GM19397 (cell line): ENCODE results near the gene C10orf71.

Experiments
- ATAC-seq: cut with Tn5 transposase; IDR thresholded peaks from one replicate; pipeline ENCODE4 v1.9.1; 2021; ENCODE audit warnings: mild to moderate bottlenecking, moderate library complexity; ENCODE audit not compliant: unreplicated experiment

Gene C10orf71

GRCh38 chr10:49298983-49299815, at the start of gene C10orf71:
C10orf71 (plus strand) TSS chr10:49299170; CDS start chr10:49322546, 23,376 bp downstream.
- no peak for ATAC-seq

GRCh38 chr10:49252313-49253034, 46.5 kb upstream of the C10orf71 start:
- no peak for ATAC-seq

- ATAC-seq: no peak
Observed at GRCh38 chr10:49253340-49253906, 45.5 kb upstream of the C10orf71 start.

- ATAC-seq: no peak
Observed at GRCh38 chr10:49254150-49254549, 44.8 kb upstream of the C10orf71 start.

- ATAC-seq: no peak
Observed at GRCh38 chr10:49254556-49255318, 44.2 kb upstream of the C10orf71 start.

- no peak for ATAC-seq
Observed at GRCh38 chr10:49255883-49256282, 43.1 kb upstream of the C10orf71 start.

- ATAC-seq: no peak
Observed at GRCh38 chr10:49257154-49257553, 41.8 kb upstream of the C10orf71 start.

- ATAC-seq: no peak
Observed at GRCh38 chr10:49257626-49258349, 41.2 kb upstream of the C10orf71 start.

GRCh38 chr10:49258350-49258683, 40.7 kb upstream of the C10orf71 start:
- ATAC-seq: no peak

GRCh38 chr10:49260644-49261296, 38.2 kb upstream of the C10orf71 start:
- no peak for ATAC-seq

- ATAC-seq: no peak
Observed at GRCh38 chr10:49263591-49263990, 35.4 kb upstream of the C10orf71 start.

- ATAC-seq: no peak
Observed at GRCh38 chr10:49264177-49264677, 34.7 kb upstream of the C10orf71 start.

- no peak for ATAC-seq
Observed at GRCh38 chr10:49265885-49266284, 33.1 kb upstream of the C10orf71 start.

GRCh38 chr10:49268185-49268584, 30.8 kb upstream of the C10orf71 start:
- ATAC-seq: no peak

GRCh38 chr10:49269523-49269922, 29.4 kb upstream of the C10orf71 start:
- ATAC-seq: no peak

GRCh38 chr10:49270565-49270964, 28.4 kb upstream of the C10orf71 start:
- no peak for ATAC-seq

- ATAC-seq: no peak
Observed at GRCh38 chr10:49271346-49271745, 27.6 kb upstream of the C10orf71 start.

- no peak for ATAC-seq
Observed at GRCh38 chr10:49272251-49273081, 26.5 kb upstream of the C10orf71 start.

- ATAC-seq: no peak
Observed at GRCh38 chr10:49273082-49273465, 25.9 kb upstream of the C10orf71 start.
